GM12875 (cell line): ENCODE measurements around the gene AOAH.
"Not testable (repeated sequence)": the region's sequence is repeated elsewhere in the genome, so short reads cannot be mapped to it uniquely, and the experiment has no call there.

Experiments used
- H3K4me3 ChIP-seq: one replicate; pipeline ENCODE4 v1.5.1; 2011; ENCODE audit warnings: low read depth, low read length, control low read depth
- CTCF ChIP-seq: IDR thresholded peaks from 2 replicates; pipeline ENCODE4 v1.5.1; 2011; ENCODE audit warnings: low read depth, mild to moderate bottlenecking, control low read depth, inconsistent platforms, low read length, moderate library complexity, borderline replicate concordance; ENCODE audit not compliant: insufficient read depth

Gene AOAH

DNA sequence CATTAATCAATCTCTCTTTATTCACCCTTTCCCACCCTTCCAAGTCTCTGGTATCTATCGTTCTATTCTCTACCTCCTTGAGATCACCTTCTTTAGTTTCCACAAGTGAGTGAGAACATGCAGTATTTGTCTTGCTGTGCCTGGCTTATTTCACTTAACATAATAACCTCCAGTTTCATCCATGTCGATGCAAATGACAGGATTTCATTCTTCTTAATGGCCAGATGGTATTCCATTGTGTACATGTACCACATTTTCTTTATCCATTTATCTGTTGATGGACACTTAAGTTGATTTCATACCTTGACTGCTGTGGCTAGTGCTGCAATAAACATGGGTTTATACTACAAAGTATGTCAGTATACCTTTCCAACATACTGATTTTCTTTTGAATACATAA is 3.8 kb upstream of the AOAH start:
- H3K4me3 ChIP-seq = no peak overlapping the region
- no peak for TF ChIP-seq CTCF

DNA sequence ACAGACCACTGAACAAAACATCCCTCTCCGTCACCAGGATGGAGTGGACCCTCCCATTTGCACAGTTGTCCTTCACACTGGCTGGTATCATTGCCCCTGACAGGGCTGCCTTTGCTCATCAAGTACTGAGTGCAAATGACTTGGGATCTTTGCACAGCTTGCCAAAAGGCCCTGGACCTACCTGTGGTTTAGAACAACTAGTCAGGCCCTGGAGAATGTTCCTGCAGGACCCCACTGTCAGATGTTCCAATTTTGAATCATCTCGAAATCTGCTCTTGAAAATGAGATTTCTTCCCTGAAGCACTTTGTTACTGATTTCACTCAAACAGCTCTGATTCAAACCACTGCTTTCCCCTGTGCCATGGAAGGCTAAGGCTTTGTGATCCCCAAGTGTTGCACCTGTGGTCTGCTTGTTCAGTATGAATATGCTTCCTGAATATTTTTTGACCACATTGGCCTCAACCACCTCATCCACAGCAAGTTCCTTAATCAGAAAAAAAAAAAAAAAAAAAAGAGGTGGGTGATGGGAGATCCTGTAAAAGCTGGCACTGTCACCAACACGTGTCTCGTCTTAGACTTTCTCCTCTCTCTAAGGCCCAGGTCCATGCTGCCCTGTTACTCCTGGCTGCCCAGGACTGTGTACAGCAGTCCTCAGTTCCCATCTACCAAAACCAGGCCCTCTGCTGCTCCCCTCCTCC is 2.7 kb upstream of the AOAH start:
- no peak for TF ChIP-seq CTCF
- no peak overlapping the region for H3K4me3 ChIP-seq

- no peak for TF ChIP-seq CTCF
Observed at GRCh38 chr7:36726311-36726710, 2.0 kb upstream of the AOAH start.

DNA sequence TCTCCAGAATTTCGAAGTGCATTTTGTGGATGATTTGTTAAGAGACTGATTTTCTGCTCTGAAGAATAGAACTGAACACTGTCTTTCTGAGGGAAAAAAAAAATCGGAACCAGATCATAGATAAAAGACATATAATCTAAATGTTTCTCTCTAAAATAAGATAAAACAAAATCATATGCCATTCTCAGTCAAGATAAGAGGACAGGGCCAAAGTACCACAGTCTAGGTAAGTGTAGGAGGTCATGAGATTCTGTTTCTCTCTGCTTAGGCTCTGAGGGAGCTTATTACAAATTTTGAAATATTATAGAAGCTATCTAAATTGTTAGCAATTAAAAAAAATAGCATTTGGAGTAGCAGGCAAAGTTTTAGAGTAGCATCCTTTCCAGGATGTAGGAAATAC is 702 bp upstream of the AOAH start:
- H3K4me3 ChIP-seq = no peak overlapping the region
- no peak for TF ChIP-seq CTCF

More at GRCh38 chr7:36726311-36726710, 2.0 kb upstream of the AOAH start:
- no peak overlapping the region for H3K4me3 ChIP-seq

GRCh38 chr7:36723291-36723690 is 1.0 kb downstream of the AOAH start:
- TF ChIP-seq CTCF = no peak
- H3K4me3 ChIP-seq = no peak overlapping the region

DNA sequence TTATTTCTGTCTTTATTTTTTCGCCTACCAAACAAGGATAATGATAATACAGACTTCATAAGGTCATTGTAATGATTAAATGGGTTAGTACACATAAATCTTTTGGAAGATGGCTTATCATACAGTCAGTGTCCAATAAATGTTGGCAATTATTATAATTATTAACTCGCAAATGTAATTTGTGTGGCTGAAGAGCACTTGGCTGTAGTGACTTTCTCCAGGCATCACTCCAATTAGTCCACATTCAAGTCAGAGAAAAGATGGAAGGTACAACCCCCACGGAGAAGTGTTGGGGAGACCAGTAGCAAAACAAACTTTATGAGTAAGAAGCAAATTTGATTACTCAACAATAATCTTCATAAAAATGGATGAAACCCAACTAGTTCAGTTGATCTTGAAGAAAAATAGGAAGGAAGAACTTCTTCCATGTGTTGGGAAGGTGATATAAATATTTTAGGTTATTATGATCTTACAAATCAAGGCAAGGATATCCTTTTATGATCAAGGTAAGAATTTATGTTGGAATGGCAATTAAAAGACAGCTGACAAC is 5.1 kb downstream of the AOAH start:
- H3K4me3 ChIP-seq = no peak overlapping the region
- TF ChIP-seq CTCF = no peak

DNA sequence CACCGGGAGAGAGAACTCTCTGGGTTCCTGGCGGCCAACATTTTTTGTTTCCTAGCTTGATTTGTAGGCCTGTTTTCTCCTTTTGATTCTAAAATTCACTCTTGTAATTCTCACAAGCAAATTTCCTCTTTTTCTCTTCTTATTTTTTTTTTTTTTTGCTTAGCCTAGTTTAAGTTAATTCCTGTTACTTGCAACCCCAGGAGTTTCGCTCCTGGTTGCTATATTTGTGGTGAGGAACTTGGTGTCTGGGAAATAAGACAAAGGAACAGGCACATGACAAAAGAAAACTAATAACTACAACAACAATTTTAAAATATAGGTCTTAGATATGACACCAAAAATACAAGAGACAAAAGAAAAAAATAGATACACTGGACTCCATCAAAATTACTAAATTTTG is 6.7 kb downstream of the AOAH start:
- no peak for TF ChIP-seq CTCF
- H3K4me3 ChIP-seq = no peak overlapping the region

DNA sequence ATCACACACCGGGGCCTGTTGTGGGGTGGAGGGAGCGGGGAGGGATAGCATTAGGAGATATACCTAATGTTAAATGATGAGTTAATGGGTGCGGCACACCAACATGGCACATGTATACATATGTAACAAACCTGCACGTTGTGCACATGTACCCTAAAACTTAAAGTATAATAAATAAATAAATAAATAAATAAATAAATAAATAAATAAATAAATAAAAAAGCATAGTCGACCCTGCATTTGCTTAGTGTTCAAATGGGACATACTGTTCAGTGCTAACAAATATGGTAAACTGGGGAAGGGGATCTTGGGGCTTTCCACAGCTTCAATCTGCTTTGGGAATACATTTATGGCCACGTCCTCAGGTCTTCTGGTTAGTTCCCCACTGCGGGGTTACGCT is 7.5 kb downstream of the AOAH start:
- H3K4me3 ChIP-seq = not testable (repeated sequence)
